T-helper 2 cell treated with Interferon-gamma antibody and Interleukin-4, amounts not matched to agents 100 ng/mL and 5 ng/mL, for 36 hours (primary cell): Measurements from ENCODE around the gene TNFRSF1B. TPM values are rescaled to one million over a fixed set of nuclear protein-coding genes. Genes with fewer than 3 reads are reported as not detected.

ENCODE experiments used
- intact Hi-C: fragments of 100-400 bp; cut with micrococcal nuclease; formaldehyde crosslinking; loops from one replicate; pipeline ENCODE4 v1.15.1; 2023
- total RNA-seq: library from RNA; stranded (reverse); gene quantifications from 2 replicates; pipeline ENCODE4 v1.2.3, GENCODE V29; 2022

The TNFRSF1B gene
- total RNA-seq, 1 donor from 2014 or later, result 170 TPM

DNA sequence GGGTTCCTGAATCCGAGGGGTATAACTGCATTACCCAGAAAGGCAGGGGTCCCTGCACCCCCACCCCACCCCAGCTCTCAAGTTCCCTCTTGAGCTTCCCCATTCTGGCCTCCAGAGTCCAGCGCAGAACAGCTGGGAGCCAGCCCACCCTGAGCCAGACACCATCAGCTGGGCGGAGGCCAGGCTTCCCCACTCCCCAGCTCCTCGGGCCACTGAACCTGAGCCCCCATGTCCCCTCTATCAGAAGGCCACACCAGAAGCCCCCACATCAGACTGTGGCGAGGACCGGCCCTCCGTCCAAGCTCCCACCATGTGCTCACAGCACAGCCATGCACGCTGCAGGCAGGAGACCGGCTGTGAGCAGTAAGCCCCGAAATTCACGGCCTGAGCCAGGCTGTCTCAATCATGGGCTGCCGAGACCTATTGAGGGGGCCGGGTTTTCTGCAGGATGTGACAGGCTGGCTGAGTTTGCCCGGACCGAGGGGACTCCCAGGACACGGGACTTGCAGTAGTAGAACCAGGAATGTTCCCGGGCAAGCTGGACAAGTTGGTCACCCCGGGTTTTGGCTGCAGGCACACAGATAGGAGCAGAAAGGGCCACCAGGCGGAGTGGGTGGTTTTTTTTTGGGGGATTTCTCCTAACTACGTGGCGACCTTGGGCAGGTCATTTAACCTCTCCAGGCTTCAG lies 25.5 kb upstream of the TNFRSF1B start:
- intact Hi-C loops, result no loop called here

DNA sequence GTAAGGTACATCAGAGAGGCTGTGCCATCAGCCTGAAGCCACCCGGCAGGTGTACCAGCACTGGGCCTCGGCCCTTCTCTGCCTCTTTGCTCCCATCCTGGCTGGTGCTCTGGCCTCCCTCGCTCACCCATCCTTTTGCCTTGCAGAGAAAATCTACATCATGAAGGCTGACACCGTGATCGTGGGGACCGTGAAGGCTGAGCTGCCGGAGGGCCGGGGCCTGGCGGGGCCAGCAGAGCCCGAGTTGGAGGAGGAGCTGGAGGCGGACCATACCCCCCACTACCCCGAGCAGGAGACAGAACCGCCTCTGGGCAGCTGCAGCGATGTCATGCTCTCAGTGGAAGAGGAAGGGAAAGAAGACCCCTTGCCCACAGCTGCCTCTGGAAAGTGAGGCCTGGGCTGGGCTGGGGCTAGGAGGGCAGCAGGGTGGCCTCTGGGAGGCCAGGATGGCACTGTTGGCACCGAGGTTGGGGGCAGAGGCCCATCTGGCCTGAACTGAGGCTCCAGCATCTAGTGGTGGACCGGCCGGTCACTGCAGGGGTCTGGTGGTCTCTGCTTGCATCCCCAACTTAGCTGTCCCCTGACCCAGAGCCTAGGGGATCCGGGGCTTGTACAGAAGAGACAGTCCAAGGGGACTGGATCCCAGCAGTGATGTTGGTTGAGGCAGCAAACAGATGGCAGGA lies 24.5 kb upstream of the TNFRSF1B start:
- intact Hi-C loops, result no loop called here

DNA sequence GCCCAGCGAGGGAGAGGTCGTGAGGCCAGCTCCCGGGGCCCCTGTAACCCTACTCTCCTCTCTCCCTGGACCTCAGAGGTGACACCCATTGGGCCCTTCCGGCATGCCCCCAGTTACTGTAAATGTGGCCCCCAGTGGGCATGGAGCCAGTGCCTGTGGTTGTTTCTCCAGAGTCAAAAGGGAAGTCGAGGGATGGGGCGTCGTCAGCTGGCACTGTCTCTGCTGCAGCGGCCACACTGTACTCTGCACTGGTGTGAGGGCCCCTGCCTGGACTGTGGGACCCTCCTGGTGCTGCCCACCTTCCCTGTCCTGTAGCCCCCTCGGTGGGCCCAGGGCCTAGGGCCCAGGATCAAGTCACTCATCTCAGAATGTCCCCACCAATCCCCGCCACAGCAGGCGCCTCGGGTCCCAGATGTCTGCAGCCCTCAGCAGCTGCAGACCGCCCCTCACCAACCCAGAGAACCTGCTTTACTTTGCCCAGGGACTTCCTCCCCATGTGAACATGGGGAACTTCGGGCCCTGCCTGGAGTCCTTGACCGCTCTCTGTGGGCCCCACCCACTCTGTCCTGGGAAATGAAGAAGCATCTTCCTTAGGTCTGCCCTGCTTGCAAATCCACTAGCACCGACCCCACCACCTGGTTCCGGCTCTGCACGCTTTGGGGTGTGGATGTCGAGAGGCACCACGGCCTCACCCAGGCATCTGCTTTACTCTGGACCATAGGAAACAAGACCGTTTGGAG lies 23.7 kb upstream of the TNFRSF1B start:
- intact Hi-C loops, result no loop called here

DNA sequence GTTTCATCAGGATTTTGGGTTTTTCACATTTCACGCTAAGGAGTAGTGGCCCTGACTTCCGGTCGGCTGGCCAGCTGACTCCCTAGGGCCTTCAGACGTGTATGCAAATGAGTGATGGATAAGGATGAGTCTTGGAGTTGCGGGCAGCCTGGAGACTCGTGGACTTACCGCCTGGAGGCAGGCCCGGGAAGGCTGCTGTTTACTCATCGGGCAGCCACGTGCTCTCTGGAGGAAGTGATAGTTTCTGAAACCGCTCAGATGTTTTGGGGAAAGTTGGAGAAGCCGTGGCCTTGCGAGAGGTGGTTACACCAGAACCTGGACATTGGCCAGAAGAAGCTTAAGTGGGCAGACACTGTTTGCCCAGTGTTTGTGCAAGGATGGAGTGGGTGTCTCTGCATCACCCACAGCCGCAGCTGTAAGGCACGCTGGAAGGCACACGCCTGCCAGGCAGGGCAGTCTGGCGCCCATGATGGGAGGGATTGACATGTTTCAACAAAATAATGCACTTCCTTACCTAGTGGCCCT lies 23.1 kb upstream of the TNFRSF1B start:
- intact Hi-C loops, result no loop called here

DNA sequence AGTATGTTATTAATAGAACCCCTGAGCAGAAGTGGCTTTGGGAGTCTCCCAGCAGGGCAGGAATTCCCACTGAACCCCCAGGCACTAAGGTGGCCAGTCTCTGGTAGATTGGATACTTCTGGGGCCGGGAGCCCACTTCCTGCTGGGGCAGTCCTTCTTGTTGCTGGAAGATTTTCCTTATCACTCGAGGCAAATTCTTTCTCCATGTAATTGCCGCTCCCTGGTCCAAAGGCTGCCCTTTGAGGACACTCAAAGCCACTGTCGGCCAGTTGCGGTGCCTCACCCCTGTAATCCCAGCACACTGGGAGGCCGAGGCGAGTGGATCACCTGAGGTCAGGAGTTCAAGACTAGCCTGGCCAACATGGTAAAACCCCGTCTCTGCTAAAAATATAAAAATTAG lies 22.6 kb upstream of the TNFRSF1B start:
- intact Hi-C loops, result no loop called here

DNA sequence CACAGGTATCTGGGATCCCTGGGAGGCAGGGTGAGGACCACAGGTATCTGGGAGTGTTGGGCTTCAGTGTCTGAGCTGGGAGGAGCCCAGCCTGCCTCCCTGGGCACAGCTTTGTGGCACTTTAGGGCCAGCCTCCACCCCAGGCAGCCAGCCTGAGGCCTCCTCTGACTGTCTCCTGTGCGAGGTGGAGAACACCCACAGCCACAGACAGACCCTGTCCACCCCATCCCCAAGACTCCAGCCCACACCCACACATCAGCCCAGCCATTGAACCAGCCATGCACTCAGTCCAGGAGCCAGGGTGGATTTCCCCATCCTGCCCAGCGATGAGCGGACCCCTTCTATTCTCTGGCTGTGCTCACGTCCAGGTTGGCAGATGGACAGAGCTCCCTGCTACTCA lies 21.8 kb upstream of the TNFRSF1B start:
- intact Hi-C loops, result no loop called here

DNA sequence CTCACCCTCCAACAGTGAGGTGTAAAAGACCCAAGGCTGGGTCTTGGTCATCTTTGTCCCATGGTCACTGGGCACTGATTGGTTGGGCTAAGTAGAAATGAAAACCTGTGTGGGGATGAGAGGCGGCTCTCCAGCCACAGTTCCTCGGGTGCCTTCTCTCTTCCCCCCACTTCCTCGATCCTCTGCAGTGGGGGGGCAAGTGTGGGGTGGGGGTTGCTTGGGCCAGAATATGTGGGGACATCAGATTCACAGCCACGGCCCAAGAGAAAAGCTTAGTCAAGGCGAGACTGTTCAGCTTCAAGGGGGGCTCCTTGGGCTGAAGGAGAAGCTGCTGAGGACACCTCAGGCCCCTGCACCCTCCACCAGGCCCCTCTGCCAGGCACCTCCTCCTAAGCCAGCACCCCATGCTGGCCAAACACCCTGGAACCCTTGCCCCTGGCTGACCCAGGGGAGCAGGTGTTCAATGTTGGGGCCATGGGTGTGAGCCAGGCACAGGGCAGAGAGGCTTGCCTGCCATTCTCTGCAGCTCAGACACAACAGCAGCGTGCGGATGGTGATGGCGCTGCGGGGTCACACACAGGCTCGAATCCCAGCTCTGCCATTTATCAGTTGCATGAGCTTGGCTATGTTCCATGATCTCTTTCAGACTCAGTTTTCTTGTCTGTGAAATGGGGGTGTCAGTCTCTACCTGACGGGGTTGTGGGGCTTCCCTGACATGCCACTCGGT lies 21.0 kb upstream of the TNFRSF1B start:
- intact Hi-C loops, result no loop called here

DNA sequence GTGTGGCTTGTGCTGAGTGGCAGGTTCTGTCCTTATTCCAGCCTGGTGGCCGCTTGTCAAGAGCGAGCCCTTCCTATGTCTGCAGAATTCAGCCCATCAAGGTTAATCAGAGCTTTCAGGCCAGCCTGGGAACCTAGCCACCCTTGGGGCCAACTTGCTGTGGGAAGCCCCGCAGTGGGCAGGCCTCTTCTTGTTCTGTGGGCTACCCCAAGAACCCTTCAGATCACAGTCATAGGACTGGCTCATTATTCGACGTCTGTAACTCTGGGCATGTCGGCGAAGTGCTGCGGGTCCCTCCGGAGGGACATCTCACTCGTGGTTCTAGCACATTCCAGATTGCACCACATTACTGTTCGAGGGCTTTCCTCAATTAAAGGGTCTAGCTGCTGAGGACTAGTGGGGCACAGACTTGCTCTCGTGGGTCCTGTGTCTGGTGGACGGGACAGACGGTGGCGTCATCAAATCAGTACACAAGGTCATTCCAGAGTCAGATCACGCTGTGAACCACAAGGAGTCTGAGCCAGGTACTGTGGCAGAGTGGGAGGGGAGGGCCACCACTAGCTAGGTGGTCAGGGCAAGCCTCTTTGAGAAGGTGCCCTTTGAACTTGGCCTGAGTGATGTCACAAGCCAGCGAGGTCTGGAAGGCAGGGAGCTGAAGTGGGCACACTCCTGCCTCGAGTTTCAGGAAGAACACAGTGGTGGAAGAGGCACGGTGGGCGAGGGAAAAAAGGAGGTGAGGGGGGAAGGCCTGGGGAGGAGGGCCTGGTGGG lies 20.3 kb upstream of the TNFRSF1B start:
- intact Hi-C loops, result no loop called here

DNA sequence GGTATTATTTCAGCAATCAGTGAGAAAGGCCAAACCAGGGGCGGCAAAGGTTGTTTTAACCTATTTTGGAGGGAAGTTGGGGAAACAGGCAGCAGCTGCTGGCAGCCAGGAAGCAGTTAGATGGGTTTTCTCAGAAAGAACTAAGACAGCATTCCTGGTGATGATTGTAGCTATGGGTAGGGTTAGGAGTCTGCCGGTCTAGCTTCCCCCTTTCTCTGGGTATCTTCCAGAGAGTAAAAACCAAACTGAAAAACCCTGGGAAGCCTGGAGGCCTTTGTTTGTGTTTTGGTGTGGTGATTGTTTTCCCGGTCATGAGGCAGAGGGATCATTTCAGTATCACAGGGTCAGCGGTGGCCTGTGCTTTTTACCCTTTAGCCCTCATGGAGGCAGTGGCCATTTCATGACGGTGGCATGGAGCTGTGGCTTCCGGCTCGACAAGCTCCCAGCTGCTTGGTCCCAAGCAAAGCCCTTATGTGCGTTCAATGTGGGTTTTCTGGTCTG lies 19.5 kb upstream of the TNFRSF1B start:
- intact Hi-C loops, result no loop called here

DNA sequence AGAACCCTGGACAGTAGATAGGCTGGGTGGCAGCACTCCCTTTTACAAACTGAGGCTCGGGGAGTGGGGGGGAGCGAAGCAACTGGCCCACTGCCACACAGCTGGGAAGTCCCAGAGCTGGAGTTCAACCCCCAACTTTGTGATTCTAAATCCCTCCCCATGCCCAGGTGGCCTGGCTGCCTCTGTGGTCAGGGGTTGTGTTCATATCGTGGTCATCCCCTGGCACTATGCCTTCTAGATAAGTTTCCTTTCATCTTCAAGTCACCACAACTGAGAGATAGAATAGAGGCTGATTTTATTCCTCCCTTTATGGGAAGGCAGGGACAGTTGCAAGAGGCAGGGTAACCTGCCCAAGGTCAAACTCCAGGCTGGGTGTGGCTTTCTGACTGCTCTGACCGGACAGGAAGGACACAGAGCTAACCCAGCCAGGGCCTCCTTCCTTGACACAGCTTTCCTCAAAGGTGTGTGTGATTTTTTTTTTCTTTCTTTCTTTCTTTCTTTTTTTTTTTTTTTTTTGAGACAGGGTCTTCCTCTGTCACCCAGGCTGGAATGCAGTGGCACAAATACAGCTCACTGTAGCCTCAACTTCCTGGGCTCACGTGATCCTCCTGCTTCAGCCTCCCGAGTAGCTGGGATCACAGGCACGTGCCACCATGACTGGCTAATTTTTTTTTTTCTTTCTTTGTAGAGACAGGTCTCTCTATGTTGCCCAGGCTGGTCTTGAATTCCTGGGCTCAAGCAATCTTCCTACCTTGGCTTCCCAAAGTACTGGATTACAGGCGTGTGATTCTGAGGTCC lies 18.4 kb upstream of the TNFRSF1B start:
- intact Hi-C loops, result no loop called here

DNA sequence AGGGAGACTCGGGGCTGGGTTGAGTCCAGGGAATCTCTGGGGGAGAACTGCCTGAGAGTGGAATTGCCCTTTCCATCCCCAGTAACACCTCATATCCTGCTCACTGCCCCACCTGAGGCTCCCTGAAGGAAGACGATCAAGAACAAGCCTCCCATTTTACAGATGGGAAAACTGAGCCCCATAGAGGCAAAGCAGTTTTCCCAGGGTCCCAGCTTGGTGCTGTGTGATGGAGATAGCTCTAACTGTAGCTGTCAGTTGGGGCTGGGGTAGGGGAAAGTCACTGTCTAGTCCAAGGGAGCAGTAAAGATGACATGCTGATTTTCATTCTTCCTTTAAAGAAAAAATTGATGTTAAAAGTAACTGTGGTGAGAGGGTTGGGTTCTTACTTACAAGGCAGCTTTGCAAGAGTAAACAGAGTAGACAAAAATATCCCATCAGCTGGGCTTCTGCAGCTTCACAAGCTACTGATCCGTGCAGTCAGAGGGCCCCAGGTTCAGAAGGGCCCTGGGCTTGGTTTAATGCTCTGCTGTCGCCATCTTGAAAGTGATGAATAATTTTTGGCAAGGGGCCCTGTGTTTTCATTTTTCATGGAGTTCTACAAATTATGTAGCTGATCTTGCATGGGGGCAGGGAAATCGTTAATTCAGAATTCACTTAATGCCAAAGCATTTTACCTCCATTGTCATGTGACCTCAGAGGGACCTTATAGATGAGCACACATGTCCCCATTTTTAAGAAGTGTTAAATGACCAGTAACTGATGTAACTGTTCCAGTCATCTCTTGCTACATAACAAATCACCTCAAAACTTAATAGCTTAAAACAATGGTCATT lies 17.6 kb upstream of the TNFRSF1B start:
- intact Hi-C loops, result no loop called here

DNA sequence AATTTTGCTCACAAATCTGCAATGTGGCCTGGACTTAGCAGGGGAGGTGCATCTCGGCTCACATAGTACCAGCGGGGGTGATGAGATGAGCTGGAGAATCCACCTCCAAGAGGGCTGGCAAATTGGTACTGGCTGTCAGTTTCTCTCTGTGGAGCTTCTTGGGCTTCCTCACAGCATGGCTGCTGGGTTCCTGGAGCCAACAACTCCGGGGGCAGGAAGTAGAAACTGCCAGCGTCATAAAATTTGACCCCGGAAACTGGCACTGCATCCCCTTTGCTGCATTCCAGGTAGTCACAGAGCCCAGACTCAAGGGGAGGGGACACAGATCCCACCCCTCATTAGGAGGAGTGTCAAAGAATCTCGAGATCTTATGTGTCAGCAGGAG lies 17.0 kb upstream of the TNFRSF1B start:
- intact Hi-C loops, result loop anchor here (2.0 to 10.0 kb wide), 2 partner anchors 23 to 85 kb away; partner anchors contain the start of gene TNFRSF8

DNA sequence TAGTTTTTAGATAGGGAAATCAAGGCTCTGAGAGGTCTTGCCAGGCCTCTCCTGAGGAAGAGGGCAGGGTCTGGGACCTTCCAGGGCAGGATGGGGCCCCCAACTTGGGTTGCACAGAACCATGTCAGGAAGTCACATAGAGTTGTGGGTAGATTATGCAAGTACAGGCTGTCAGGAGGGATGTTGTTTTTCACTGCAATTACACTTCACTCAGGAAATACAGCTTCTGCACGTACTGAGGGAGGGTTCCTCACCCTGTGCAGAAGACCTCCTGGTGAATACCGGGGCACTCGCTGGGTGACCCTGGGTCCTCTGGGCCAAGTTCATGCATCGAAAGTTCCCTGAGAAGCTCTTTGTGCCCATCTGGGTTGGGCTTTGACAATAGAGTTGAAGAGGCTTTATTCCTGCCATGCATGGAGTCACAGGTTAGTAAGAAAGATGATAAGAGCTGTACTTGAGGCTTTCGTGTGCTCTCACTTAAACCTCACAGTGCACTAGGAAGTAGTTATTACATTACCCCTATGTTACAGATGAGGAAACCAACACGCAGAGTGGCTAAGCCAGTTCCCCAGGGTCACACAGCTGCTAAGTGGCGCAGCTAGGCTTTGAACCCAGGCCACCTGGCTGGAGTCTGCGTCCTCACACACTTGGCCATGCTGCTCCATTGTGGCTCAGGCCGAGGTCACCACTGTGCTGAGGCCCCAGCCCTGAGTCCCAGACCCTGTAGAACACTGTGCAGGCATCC lies 16.2 kb upstream of the TNFRSF1B start:
- intact Hi-C loops, result loop anchor here (2.0 to 10.0 kb wide), 2 partner anchors 22 to 86 kb away; partner anchors contain the start of gene TNFRSF8

DNA sequence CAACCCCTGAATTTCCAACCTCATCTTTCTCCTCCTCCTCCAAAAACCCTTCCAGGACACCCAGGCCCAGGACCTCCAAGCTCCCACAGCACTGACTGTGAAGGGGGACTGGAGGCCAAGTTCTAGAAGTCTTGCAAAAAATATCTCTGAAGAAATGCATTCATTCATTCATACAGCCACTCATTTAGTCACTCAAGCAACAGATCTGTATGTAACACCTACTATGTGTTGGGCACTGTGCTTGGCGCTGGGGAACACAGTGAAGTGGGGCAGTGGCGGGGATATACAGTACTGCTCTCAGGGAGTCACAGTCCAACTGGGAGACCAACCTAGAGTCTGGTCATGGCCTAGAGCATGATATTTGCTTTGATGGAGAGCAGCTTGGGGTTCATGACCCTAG lies 15.3 kb upstream of the TNFRSF1B start:
- intact Hi-C loops, result loop anchor here (2.0 to 10.0 kb wide), 2 partner anchors 21 to 87 kb away; partner anchors contain the start of gene TNFRSF8

DNA sequence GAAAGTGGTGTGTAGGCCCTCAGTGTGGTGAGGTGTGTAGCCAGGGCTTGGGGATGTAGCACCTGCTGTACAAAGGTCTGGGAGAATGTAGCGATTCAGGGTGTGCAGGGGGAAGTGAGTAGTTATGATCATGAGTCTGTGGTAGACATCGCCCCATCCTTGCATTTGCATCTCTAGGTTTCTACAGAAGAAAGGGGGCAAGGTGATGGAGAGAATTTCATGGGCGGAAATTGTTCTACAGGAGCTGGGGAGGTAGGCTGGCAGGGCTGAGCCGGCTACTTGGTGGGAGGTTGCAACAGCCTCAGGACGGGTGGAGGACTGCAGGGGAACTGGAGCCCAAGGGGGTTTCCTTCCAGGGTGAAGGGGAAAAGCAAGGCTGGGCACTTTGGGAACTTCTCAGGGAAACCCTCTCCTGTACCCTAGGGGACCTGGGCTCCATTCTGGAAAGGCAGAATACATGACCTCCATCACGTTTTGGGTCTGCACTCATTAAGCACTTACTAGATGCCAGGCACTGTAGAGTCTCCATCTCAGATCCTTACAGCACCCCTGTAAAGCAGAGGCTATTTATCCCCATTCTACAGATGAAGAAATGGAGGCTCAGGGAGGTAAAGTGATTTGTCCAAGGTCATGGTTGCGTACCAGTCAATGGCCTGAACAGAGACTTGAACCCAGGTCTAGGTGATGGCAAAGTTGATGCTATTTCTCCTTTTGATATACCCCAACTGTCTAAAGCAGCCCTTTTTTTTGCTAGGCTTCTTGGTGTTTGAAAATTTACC lies 14.5 kb upstream of the TNFRSF1B start:
- intact Hi-C loops, result loop anchor here (10.0 kb wide), 1 partner anchor 88 kb away; the partner anchor contains the start of gene TNFRSF8

DNA sequence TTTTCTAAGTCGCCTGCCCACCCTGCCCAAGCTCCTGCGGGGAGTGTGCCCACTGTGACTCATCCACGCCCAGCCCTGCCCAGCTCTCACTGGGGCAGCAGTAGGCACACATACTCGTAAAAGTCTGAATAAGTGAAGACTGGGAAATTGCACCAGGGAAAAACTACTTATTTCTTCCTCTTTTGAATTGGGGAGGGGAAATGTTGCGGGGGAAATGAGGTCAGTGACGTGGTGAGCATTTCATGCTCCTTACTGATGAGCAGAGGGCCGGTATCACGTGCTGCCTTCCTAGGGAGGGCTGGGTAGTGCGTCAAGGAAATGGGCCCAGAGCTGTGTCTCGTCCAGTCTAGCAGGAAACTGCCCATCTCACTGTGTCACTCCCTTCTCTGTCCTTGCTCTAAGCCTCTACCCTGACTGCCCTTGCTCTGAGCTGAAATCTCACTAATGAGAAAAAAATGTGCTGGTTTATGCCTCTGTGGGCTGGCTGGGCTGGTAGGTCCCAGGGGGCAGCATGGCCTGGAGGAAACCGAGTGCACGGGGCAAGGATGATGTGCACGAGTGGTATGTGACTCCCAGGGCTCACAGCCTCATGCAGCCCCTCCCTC lies 13.5 kb upstream of the TNFRSF1B start:
- intact Hi-C loops, result loop anchor here (10.0 kb wide), 1 partner anchor 88 kb away; the partner anchor contains the start of gene TNFRSF8
